ENCODE results near the gene IFNA13. TPM values are rescaled to one million over a fixed set of nuclear protein-coding genes. Genes with fewer than 3 reads are reported as not detected.

The IFNA13 gene
- total and polyA plus RNA-seq, 9 of the 15 experiments (the other 6 are each of a cell fraction or from before 2014, with no cell fraction given) = not detected

DNA sequence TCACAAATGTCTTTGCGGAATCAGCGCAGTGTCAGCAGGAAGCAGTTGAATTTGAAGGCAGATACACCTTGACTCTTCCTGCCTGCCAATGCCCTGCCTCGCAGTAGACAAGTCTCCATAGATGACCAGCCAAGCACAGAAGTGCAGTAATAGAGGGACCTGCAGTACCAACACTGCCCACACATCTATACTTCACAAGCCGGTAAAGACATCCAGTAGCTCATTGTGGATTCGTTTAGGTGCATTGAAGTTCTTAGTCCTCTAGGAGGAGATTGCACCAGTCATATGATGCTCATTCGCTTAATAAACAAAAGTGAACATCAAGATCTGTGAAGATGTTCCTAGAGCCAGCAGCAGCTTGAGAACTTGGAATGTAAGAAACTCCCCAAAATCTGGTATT lies 24.4 kb upstream of the IFNA13 start (continued):
- TF ChIP-seq MEIS2 (IDR thresholded peaks at IDR 0.05; ENCODE audit: partially characterized antibody) (no peak), TBL1XR1 (IDR thresholded peaks at IDR 0.05; ENCODE audit: low read length in 2 of 2) (no peak), KDM5B (IDR thresholded peaks at IDR 0.05; ENCODE audit: insufficient replicate concordance, low read depth, low read length) (no peak), ZNF121 (CRISPR knock-in tag; conservative IDR thresholded peaks at IDR 0.05) (no peak)
- TF ChIP-seq, protein P1, sequence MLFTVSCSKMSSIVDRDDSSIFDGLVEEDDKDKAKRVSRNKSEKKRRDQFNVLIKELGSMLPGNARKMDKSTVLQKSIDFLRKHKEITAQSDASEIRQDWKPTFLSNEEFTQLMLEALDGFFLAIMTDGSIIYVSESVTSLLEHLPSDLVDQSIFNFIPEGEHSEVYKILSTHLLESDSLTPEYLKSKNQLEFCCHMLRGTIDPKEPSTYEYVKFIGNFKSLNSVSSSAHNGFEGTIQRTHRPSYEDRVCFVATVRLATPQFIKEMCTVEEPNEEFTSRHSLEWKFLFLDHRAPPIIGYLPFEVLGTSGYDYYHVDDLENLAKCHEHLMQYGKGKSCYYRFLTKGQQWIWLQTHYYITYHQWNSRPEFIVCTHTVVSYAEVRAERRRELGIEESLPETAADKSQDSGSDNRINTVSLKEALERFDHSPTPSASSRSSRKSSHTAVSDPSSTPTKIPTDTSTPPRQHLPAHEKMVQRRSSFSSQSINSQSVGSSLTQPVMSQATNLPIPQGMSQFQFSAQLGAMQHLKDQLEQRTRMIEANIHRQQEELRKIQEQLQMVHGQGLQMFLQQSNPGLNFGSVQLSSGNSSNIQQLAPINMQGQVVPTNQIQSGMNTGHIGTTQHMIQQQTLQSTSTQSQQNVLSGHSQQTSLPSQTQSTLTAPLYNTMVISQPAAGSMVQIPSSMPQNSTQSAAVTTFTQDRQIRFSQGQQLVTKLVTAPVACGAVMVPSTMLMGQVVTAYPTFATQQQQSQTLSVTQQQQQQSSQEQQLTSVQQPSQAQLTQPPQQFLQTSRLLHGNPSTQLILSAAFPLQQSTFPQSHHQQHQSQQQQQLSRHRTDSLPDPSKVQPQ (CRISPR knock-in tag; IDR thresholded peaks at IDR 0.05; ENCODE audit: borderline replicate concordance) = no peak

DNA sequence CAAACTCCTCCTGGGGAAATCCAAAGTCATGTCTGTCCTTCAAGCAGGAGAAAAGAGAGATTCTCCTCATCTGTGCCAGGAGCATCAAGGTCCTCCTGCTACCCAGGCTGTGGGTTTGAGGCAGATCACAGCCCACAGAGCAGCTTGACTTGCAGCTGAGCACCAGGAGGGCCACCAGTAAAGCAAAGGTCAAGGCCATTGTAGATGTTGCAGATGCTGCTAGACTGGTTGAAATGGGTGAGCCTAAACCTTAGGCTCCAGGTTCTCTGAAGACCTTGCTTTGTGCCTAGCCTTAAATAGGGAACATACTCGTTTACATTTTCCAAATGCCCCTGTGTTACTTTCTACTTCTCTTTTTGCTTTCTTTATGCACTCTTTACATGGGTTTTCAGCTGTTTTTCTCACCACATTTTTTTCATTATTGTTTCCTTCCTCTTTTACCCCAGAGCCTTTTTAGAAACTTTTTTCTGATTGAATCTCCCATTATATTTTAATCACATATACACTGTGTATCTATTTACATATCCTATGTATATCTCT lies 17.3 kb upstream of the IFNA13 start, which contains the start of gene IFNA2:
IFNA2 (minus strand) TSS at position 268 of the 540 bp plus-strand sequence; CDS start at position 199, 69 bp downstream.
- no peaks in the 10 kb centered on the region for H4K20me1 ChIP-seq (replicated peaks; ENCODE audit: control insufficient read depth, insufficient read depth, low read length)
- BruUV-seq (replicated peaks) = no TSS peak
- no peak for TF ChIP-seq ELF1 (tag; IDR thresholded peaks at IDR 0.05)
- no peak for TF ChIP-seq BRD9 (IDR thresholded peaks at IDR 0.05; ENCODE audit: low read depth, partially characterized antibody)
- TF ChIP-seq, protein P2, sequence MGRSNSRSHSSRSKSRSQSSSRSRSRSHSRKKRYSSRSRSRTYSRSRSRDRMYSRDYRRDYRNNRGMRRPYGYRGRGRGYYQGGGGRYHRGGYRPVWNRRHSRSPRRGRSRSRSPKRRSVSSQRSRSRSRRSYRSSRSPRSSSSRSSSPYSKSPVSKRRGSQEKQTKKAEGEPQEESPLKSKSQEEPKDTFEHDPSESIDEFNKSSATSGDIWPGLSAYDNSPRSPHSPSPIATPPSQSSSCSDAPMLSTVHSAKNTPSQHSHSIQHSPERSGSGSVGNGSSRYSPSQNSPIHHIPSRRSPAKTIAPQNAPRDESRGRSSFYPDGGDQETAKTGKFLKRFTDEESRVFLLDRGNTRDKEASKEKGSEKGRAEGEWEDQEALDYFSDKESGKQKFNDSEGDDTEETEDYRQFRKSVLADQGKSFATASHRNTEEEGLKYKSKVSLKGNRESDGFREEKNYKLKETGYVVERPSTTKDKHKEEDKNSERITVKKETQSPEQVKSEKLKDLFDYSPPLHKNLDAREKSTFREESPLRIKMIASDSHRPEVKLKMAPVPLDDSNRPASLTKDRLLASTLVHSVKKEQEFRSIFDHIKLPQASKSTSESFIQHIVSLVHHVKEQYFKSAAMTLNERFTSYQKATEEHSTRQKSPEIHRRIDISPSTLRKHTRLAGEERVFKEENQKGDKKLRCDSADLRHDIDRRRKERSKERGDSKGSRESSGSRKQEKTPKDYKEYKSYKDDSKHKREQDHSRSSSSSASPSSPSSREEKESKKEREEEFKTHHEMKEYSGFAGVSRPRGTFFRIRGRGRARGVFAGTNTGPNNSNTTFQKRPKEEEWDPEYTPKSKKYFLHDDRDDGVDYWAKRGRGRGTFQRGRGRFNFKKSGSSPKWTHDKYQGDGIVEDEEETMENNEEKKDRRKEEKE (IDR thresholded peaks at IDR 0.05; ENCODE audit: borderline replicate concordance in 1 of 2, control insufficient read depth in 1 of 2, low read depth in 2 of 2, low read length in 1 of 2) = no peak
- DNase-seq (ENCODE audit: extremely low read depth in 1 of 4, low spot score in 3 of 4) = no peak
- H3K4me1 ChIP-seq (replicated peaks in 1 of 2; ENCODE audit: control insufficient read depth in 2 of 2, insufficient read depth in 2 of 2, low read length in 2 of 2) = no peaks in the 10 kb centered on the region
- no peak for FAIRE-seq
- ChIA-PET POLR2A (no interaction called here), CTCF (ENCODE audit: low intra/inter-chr PET ratio) (no interaction called here)
- no CpG with 5 or more reads among the region's 1 CpG for WGBS (ENCODE audit: insufficient coverage, low coverage, missing lambda C conversion rate)
- H3K27ac ChIP-seq (ENCODE audit: extremely low read depth, low read depth, low read length) = no peak within 1 kb of the TSS
- H3K4me3 ChIP-seq = no peak within 1 kb of the TSS
- intact Hi-C loops (cut with micrococcal nuclease) (no loop called here), in situ Hi-C loops (cut with MboI) (no loop called here)
- no peak within 1 kb of the TSS for H2AFZ ChIP-seq (ENCODE audit: low read depth, low read length)
- H3K9me3 ChIP-seq (replicated peaks; ENCODE audit: control insufficient read depth, insufficient read depth, low read depth, low read length) = no peaks in the 10 kb centered on the region
- H3K9me1 ChIP-seq (ENCODE audit: control insufficient read depth, insufficient read depth, low read length) = no peaks in the 10 kb centered on the region
- H3K27me3 ChIP-seq (ENCODE audit: control insufficient read depth in 2 of 2, insufficient read depth in 2 of 2, low read length in 2 of 2) = no peaks in the 10 kb centered on the region
- no peaks in the 10 kb centered on the region for H3K79me2 ChIP-seq (ENCODE audit: control insufficient read depth, insufficient read depth, low read length)
- no peak within 1 kb of the TSS for H3K9ac ChIP-seq (ENCODE audit: insufficient read depth in 1 of 2, low read depth in 2 of 2, low read length in 2 of 2)
- H3K4me2 ChIP-seq (ENCODE audit: insufficient read depth, low read length) = no peak within 1 kb of the TSS
- no peak for ATAC-seq
- H3K36me3 ChIP-seq (ENCODE audit: control insufficient read depth, insufficient read depth, low read length) = no peaks in the 10 kb centered on the region

Measured in K562 (cell line).